Activated naive CD4-positive, alpha-beta T cell treated with anti-CD3 and anti-CD28 coated beads, Interleukin-2, amount 50 U/mL, for 24 hours (primary cell): Measurements from ENCODE around the gene OSBPL6.

Experiments used
- H3K27ac Mint-ChIP-seq: one replicate; pipeline ENCODE4 v1.8.0; 2021; ENCODE audit warnings: mild to moderate bottlenecking, mixed read lengths
- H3K27me3 Mint-ChIP-seq: one replicate; pipeline ENCODE4 v1.8.0; 2021; ENCODE audit warnings: mixed read lengths
- H3K36me3 Mint-ChIP-seq: one replicate; pipeline ENCODE4 v1.8.0; 2021; ENCODE audit warnings: mixed read lengths
- H3K4me1 Mint-ChIP-seq: one replicate; pipeline ENCODE4 v1.8.0; 2021; ENCODE audit warnings: mixed read lengths
- H3K4me3 Mint-ChIP-seq: one replicate; pipeline ENCODE4 v1.8.0; 2021; ENCODE audit warnings: mild to moderate bottlenecking, mixed read lengths
- H3K9me3 Mint-ChIP-seq: one replicate; pipeline ENCODE4 v1.8.0; 2021; ENCODE audit warnings: mixed read lengths

The OSBPL6 gene

GRCh38 chr2:178359192-178359912 lies 165.0 kb downstream of the OSBPL6 start:
- H3K4me1 Mint-ChIP-seq = no peaks in the 10 kb centered on the region
- no peaks in the 10 kb centered on the region for H3K9me3 Mint-ChIP-seq
- H3K27me3 Mint-ChIP-seq = no peaks in the 10 kb centered on the region
- no peak overlapping the region for H3K4me3 Mint-ChIP-seq
- no peak overlapping the region for H3K27ac Mint-ChIP-seq
- no peaks in the 10 kb centered on the region for H3K36me3 Mint-ChIP-seq

- H3K27me3 Mint-ChIP-seq = peaks cover 1% of the 10 kb centered on the region
- no peak overlapping the region for H3K27ac Mint-ChIP-seq
- H3K36me3 Mint-ChIP-seq = no peaks in the 10 kb centered on the region
- H3K9me3 Mint-ChIP-seq = no peaks in the 10 kb centered on the region
- H3K4me1 Mint-ChIP-seq = no peaks in the 10 kb centered on the region
- H3K4me3 Mint-ChIP-seq = no peak overlapping the region
Measured at GRCh38 chr2:178361588-178361987, 167.3 kb downstream of the OSBPL6 start.

GRCh38 chr2:178363252-178363651 lies 168.9 kb downstream of the OSBPL6 start:
- no peak overlapping the region for H3K27ac Mint-ChIP-seq
- no peak overlapping the region for H3K4me3 Mint-ChIP-seq
- H3K9me3 Mint-ChIP-seq = no peaks in the 10 kb centered on the region
- H3K4me1 Mint-ChIP-seq = no peaks in the 10 kb centered on the region
- H3K36me3 Mint-ChIP-seq = no peaks in the 10 kb centered on the region
- peaks cover 1% of the 10 kb centered on the region for H3K27me3 Mint-ChIP-seq

- peaks cover 1% of the 10 kb centered on the region for H3K27me3 Mint-ChIP-seq
- no peak overlapping the region for H3K4me3 Mint-ChIP-seq
- H3K9me3 Mint-ChIP-seq = no peaks in the 10 kb centered on the region
- H3K4me1 Mint-ChIP-seq = no peaks in the 10 kb centered on the region
- no peaks in the 10 kb centered on the region for H3K36me3 Mint-ChIP-seq
- no peak overlapping the region for H3K27ac Mint-ChIP-seq
Measured at GRCh38 chr2:178365116-178365515, 170.8 kb downstream of the OSBPL6 start.

- H3K4me1 Mint-ChIP-seq = no peaks in the 10 kb centered on the region
- H3K36me3 Mint-ChIP-seq = no peaks in the 10 kb centered on the region
- peaks cover 1% of the 10 kb centered on the region for H3K27me3 Mint-ChIP-seq
- no peak overlapping the region for H3K27ac Mint-ChIP-seq
- H3K4me3 Mint-ChIP-seq = no peak overlapping the region
- H3K9me3 Mint-ChIP-seq = no peaks in the 10 kb centered on the region
Measured at GRCh38 chr2:178366412-178366811, 172.1 kb downstream of the OSBPL6 start.

- H3K4me3 Mint-ChIP-seq = no peak overlapping the region
- H3K9me3 Mint-ChIP-seq = no peaks in the 10 kb centered on the region
- H3K36me3 Mint-ChIP-seq = no peaks in the 10 kb centered on the region
- peaks cover 1% of the 10 kb centered on the region for H3K27me3 Mint-ChIP-seq
- no peak overlapping the region for H3K27ac Mint-ChIP-seq
- H3K4me1 Mint-ChIP-seq = no peaks in the 10 kb centered on the region
Measured at GRCh38 chr2:178367344-178367743, 173.0 kb downstream of the OSBPL6 start.

GRCh38 chr2:178374865-178375264 lies 180.6 kb downstream of the OSBPL6 start:
- Mint-ChIP-seq H3K9me3 (no peaks in the 10 kb centered on the region), H3K27me3 (peaks cover 15% of the 10 kb centered on the region), H3K27ac (no peak overlapping the region), H3K4me1 (no peaks in the 10 kb centered on the region), H3K4me3 (no peak overlapping the region), H3K36me3 (no peaks in the 10 kb centered on the region)

GRCh38 chr2:178377046-178377445 lies 182.7 kb downstream of the OSBPL6 start:
- H3K36me3 Mint-ChIP-seq = no peaks in the 10 kb centered on the region
- H3K4me1 Mint-ChIP-seq = no peaks in the 10 kb centered on the region
- H3K27me3 Mint-ChIP-seq = peaks cover 15% of the 10 kb centered on the region
- H3K9me3 Mint-ChIP-seq = no peaks in the 10 kb centered on the region
- no peak overlapping the region for H3K27ac Mint-ChIP-seq
- H3K4me3 Mint-ChIP-seq = no peak overlapping the region

GRCh38 chr2:178379162-178380004 lies 185.1 kb downstream of the OSBPL6 start:
- no peaks in the 10 kb centered on the region for H3K36me3 Mint-ChIP-seq
- no peaks in the 10 kb centered on the region for H3K4me1 Mint-ChIP-seq
- no peak overlapping the region for H3K27ac Mint-ChIP-seq
- peaks cover 12% of the 10 kb centered on the region for H3K27me3 Mint-ChIP-seq
- no peaks in the 10 kb centered on the region for H3K9me3 Mint-ChIP-seq
- H3K4me3 Mint-ChIP-seq = no peak overlapping the region

- H3K4me3 Mint-ChIP-seq = no peak overlapping the region
- H3K27ac Mint-ChIP-seq = no peak overlapping the region
- no peaks in the 10 kb centered on the region for H3K4me1 Mint-ChIP-seq
- no peaks in the 10 kb centered on the region for H3K36me3 Mint-ChIP-seq
- H3K27me3 Mint-ChIP-seq = peaks cover 7% of the 10 kb centered on the region
- H3K9me3 Mint-ChIP-seq = no peaks in the 10 kb centered on the region
Measured at GRCh38 chr2:178380763-178381162, 186.5 kb downstream of the OSBPL6 start.

- Mint-ChIP-seq H3K27me3 (no peaks in the 10 kb centered on the region), H3K4me1 (peaks cover 3% of the 10 kb centered on the region), H3K27ac (no peak overlapping the region), H3K9me3 (no peaks in the 10 kb centered on the region), H3K36me3 (no peaks in the 10 kb centered on the region), H3K4me3 (no peak overlapping the region)
Measured at GRCh38 chr2:178383718-178384117, 189.4 kb downstream of the OSBPL6 start.

- Mint-ChIP-seq H3K4me3 (no peak overlapping the region), H3K27ac (no peak overlapping the region), H3K4me1 (peaks cover 3% of the 10 kb centered on the region), H3K9me3 (no peaks in the 10 kb centered on the region), H3K36me3 (no peaks in the 10 kb centered on the region), H3K27me3 (no peaks in the 10 kb centered on the region)
Measured at GRCh38 chr2:178385595-178386148, 191.4 kb downstream of the OSBPL6 start.

GRCh38 chr2:178386986-178387597 lies 192.8 kb downstream of the OSBPL6 start:
- peaks cover 3% of the 10 kb centered on the region for H3K4me1 Mint-ChIP-seq
- no peaks in the 10 kb centered on the region for H3K27me3 Mint-ChIP-seq
- no peaks in the 10 kb centered on the region for H3K36me3 Mint-ChIP-seq
- no peaks in the 10 kb centered on the region for H3K9me3 Mint-ChIP-seq
- no peak overlapping the region for H3K4me3 Mint-ChIP-seq
- no peak overlapping the region for H3K27ac Mint-ChIP-seq

GRCh38 chr2:178388287-178388686 lies 194.0 kb downstream of the OSBPL6 start:
- no peaks in the 10 kb centered on the region for H3K36me3 Mint-ChIP-seq
- no peaks in the 10 kb centered on the region for H3K9me3 Mint-ChIP-seq
- no peak overlapping the region for H3K27ac Mint-ChIP-seq
- no peak overlapping the region for H3K4me3 Mint-ChIP-seq
- no peaks in the 10 kb centered on the region for H3K27me3 Mint-ChIP-seq
- H3K4me1 Mint-ChIP-seq = peaks cover 3% of the 10 kb centered on the region

GRCh38 chr2:178391701-178392100 lies 197.4 kb downstream of the OSBPL6 start:
- H3K4me3 Mint-ChIP-seq = no peak overlapping the region
- no peaks in the 10 kb centered on the region for H3K27me3 Mint-ChIP-seq
- no peaks in the 10 kb centered on the region for H3K36me3 Mint-ChIP-seq
- H3K9me3 Mint-ChIP-seq = no peaks in the 10 kb centered on the region
- H3K27ac Mint-ChIP-seq = no peak overlapping the region
- peaks cover 3% of the 10 kb centered on the region for H3K4me1 Mint-ChIP-seq

GRCh38 chr2:178392215-178392614 lies 197.9 kb downstream of the OSBPL6 start:
- H3K36me3 Mint-ChIP-seq = no peaks in the 10 kb centered on the region
- no peak overlapping the region for H3K27ac Mint-ChIP-seq
- no peaks in the 10 kb centered on the region for H3K9me3 Mint-ChIP-seq
- H3K27me3 Mint-ChIP-seq = no peaks in the 10 kb centered on the region
- peaks cover 1% of the 10 kb centered on the region for H3K4me1 Mint-ChIP-seq
- no peak overlapping the region for H3K4me3 Mint-ChIP-seq
